ENCODE measurements around the gene SYMPK.

The SYMPK gene

DNA sequence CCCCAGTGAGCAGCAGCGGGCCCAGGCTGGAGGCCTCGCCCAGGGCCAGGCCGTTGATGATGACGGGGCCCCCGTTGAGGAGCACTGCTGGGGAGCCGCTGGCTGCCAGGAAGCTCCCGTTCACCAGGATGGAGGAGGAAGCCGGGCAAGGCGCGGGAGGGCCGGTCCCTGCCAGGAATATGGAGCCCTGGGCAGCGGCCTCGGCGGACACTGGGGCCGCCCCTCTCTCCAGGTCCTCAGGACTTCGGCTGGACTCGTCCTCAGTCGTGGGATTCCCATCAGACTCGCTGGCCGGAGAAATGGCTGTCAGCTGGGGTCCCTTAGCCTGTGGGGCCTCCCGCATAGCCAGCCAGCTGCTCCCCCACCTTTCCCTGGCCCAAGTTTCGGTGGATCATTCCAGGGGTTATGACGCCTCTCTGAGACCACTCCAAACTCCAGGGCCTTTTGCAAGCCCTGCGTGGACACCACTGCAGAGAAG, 96.0 kb downstream of the SYMPK start:
- DNase-seq: no peak

DNA sequence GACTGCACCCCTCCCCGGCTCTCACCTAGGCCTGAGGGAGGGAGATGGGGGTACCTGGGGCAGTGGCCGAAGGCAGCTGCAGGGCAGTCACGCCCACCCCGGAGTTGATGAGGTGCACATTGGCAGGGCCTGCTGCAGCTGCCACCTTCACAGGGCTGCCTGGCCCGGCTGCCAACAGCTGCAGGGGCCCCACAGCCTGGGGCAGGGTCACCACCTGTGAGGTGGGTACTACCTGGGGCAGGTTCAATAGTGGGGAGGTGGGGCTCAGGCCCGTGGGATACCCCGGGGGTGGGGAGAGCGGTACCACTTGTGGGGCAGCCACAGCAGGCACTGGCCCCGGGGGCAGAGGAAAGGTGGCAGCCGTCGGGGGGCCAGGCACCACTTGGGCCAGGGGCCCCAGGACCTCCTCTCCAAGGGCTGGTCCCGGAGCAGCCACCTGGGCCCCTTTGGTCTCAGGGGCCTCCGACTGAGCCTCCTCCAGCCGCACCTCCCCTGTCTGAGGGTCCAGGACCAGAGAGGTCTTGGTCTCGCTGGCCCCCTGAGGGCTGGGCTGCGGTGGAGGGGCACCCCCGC, 96.6 kb downstream of the SYMPK start:
- DNase-seq: no peak

DNA sequence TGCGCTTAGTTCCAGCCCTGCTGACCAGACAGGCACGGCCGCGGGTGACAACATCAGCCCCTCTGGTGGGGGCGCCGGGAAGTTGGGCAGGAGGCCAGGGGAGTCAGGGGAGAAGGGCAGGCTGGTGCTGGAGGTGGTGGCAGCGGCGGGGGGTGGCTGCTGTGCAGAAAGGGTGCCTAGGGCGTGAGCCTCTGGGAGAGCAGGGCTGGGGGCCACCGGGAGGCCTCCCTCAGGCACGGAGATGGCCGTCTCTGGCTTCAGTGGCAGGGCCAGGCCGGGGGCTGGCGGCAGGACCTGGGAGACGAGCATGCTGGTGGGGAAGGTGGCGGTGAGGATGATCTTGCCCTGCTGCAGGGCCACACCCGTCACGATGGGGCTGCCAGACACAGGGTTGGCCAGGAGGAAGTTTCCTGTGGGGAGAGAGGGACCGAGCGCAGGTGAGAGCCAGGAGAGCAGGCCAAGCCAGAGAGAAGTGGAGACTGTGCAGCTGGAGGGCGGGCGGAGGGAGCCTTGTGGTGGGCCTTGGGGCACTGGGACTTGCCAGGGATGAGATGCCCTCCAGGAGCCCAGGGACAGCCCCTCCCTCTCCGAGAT, 97.1 kb downstream of the SYMPK start:
- no peak for DNase-seq

All from right kidney (tissue), 1 donor.